ENCODE data around the gene PPP2CA.
A peak's percentile ranks its signal among the peaks of the same experiment; 100 is the strongest.

The PPP2CA gene

GRCh38 chr5:134148316-134148715, 77.6 kb downstream of the PPP2CA start:
- no peak for DNase-seq (ENCODE audit: low read depth)

- no peak for DNase-seq (ENCODE audit: low read depth)
Measured at GRCh38 chr5:134146651-134147518, 79.0 kb downstream of the PPP2CA start.

- DNase-seq (ENCODE audit: low read depth) = peak; percentile 41
Measured at GRCh38 chr5:134145779-134146581, 79.9 kb downstream of the PPP2CA start.

- DNase-seq (ENCODE audit: low read depth) = no peak
Measured at GRCh38 chr5:134145041-134145757, 80.7 kb downstream of the PPP2CA start.
